Renal cortical epithelial cell (primary cell): ENCODE data around the gene PHAF1. TPM values are rescaled to one million over a fixed set of nuclear protein-coding genes. Genes with fewer than 3 reads are reported as not detected.

ENCODE experiments used
- DNase-seq: peaks from one replicate; pipeline ENCODE4 v3.0.0-alpha.2; 2011; ENCODE audit warnings: low read depth
- total RNA-seq: library from RNA; depleted of rRNA; stranded (reverse); fragments of >200 nt; gene quantifications from 2 replicates; pipeline ENCODE4 v1.2.3, GENCODE V29; 2014

Gene PHAF1
- total RNA-seq, 1 donor from 2014 or later: 25.5 TPM

DNA sequence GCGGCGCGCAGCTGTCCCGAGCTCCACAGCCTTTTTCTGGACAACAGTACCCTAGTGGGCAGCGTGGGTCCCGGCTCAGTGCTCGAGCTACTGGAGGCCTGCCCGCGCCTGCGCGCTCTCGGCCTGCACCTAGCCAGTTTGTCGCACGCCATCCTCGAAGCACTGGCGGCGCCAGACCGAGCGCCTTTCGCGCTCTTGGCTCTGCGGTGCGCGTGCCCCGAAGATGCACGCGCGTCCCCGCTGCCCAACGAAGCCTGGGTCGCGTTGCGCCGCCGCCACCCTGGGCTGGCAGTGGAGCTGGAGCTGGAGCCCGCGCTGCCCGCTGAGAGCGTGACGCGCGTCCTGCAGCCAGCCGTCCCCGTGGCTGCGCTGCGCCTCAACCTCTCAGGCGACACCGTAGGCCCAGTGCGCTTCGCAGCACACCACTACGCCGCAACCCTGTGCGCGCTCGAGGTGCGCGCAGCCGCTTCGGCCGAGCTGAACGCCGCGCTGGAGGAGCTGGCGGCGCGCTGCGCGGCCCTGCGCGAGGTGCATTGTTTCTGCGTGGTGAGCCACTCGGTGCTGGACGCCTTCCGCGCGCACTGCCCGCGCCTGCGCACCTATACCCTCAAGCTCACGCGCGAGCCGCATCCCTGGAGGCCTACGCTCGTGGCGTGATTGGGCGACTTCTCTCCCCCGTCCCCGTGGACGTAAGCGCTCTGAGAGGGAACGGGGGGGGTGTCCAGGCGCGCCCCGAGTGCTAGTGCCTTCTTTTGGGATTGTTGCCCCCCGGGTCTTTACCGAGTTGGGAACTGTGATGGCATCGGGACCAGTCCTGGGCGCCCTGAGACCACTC, 53.6 kb downstream of the PHAF1 start:
- DNase-seq: no peak

DNA sequence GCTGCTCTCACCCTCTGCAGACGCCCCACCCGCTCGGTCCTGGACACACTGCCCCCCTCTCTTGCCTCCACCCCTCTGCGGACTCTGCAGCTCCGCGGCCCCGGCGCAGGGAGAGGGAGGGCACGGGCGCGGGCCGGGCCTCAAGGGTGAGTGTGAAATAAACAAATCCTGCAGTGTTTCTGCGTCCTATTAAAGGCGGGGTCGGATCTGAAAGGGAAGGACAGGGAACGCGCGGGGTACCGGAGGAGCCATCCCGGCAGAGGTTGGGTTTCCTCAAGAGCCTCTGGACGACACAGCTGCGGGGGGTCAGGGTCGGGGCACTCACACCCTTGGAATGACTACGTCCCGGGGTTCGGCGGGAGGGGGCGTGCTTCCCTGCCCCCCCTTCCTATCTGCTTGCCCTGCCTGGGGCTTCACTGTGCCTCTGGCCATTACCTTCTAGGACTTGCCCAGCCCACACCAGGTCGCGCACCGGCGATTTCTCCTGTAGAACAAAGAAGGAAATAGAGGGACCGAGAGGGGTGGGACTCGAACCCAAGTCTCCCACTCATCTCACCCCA, 54.3 kb downstream of the PHAF1 start:
- DNase-seq: no peak

DNA sequence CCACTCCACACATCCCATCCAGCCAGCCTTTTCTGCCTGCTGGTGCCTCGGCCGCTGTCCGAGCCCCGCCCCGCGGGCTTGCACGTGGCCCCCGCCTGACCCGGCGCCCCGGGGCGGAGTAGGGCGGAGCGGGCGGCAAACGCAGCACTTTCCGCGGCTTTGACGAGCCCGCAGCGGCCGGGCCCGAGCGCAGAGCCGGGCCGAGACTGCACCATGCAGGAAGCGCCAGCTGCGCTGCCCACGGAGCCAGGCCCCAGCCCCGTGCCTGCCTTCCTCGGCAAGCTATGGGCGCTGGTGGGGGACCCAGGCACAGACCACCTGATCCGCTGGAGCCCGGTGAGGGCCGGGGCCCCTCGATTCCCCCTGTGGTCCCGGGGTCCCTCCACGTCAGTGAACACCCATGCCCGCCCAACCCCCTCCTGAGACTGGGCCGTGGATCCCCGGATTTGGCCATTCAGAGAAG, 54.9 kb downstream of the PHAF1 start, which contains the start of gene HSF4:
Gene HSF4 (plus strand): TSS at position 147 of the 463 bp plus-strand sequence. CDS start 67 bp downstream, at position 214.
- no peak for DNase-seq

DNA sequence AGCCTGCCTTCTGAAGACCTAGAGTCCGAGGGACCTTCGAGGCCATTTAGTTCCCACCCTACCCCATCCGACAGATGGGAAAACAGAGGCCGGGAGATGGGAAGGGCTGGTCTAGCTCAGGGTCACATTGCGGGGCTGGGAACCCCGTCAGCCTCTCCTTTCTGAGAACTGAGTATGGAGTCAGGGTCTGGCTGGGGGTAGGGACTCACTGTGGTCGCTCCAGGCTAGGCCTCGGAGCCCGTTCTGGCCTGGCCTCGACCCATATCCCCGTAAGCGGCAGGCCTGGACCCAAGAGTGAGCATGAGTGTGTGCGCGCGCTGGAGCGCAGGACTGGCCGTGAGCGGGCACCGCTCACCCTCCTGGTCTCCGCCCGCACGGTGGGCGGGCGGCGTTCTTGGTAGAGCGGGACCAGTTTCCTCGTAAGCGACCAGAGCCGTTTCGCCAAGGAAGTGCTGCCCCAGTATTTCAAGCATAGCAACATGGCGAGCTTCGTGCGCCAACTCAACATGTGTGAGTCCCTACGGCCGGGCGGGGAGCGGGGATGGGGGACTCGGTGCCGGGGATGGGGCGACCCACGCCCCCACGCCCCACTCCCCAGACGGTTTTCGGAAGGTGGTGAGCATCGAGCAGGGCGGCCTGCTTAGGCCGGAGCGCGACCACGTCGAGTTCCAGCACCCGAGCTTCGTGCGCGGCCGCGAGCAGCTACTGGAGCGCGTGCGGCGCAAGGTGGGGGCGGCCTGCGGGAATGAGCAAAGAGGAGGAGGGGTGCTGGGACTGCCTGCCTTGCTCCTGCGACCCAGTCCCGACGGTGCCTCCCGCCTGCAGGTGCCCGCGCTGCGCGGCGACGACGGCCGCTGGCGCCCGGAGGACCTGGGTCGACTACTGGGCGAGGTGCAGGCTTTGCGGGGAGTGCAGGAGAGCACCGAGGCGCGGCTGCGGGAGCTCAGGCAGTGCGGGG, 55.7 kb downstream of the PHAF1 start:
- DNase-seq: no peak

DNA sequence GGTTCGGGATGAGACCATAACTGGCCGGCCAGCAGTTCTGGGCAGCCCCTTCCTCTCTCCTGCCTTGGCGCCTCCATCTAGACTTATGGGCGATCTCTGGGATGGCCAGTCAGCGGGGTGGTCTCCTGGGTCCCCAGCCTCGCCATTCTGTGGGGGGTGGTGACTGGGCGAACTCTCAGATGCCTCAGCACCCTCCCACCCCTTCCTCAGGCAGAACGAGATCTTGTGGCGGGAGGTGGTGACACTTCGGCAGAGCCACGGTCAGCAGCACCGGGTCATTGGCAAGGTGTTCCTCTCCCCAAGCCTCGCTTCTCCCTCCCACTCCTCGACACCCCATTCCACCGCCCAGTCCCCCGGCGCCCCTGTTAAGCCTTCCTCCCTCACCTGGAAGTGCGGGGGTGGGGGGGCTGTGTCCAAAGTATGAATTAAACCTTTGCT, 56.4 kb downstream of the PHAF1 start:
- no peak for DNase-seq

DNA sequence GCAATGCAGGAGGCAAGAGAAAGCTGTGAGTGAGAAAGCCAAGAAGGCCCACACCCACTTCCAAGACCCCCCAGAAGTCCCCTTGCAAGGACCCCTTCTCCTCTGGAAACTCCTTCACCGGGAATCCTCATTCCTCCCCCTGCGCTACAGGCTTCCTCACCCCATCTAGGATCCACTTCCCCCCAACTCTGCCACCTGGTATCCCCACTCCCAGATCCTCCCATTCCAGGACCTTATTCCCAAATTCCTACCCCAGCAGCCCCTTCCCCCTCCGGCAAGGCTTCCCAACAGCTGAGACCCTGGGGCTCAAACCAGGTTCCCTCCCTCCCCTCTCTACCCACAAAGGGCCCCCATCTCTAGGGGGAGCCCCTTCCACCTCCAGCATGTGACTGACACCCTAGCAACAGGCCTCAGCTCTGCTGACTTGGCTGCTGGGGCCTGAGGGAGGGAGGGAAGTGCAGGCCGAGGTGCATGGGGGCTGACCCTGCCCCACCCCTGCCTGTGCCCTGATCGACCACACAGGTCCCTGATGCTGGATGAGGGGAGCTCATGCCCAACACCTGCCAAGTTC, 56.9 kb downstream of the PHAF1 start:
- no peak for DNase-seq

DNA sequence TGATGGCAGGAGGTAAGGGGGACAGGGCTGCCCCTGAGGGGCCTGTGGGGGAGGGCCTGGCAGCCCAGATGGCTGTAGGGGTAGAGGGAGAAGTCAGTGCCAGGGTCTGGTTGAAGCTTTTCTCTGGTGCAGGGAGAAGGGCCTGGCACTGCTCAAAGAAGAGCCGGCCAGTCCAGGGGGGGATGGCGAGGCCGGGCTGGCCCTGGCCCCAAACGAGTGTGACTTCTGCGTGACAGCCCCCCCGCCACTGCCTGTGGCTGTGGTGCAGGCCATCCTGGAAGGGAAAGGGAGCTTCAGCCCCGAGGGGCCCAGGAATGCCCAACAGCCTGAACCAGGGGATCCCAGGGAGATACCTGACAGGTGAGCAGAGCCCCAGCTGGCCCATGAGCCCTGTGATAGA, 57.8 kb downstream of the PHAF1 start:
- no peak for DNase-seq

DNA sequence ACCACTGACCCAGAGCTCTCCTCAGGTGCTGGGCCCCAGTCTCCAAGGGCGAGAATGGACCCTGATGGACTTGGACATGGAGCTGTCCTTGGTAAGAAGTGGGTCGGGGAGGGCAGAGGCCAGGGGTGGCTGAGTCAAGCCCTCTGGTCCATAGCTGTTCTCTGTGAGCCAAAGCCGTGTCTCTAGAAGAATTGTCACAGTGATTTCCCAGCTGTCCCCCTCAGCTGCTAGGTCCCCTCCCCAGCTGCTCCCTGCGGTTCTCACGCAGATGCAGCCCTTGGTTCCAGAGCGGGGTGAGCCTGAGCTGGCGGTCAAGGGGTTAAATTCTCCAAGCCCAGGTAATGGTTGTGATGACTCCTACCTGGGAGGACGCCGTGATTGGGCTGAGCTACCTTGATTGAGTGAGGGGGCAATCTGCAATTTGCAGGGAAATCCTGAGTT, 59.3 kb downstream of the PHAF1 start:
- DNase-seq: no peak

DNA sequence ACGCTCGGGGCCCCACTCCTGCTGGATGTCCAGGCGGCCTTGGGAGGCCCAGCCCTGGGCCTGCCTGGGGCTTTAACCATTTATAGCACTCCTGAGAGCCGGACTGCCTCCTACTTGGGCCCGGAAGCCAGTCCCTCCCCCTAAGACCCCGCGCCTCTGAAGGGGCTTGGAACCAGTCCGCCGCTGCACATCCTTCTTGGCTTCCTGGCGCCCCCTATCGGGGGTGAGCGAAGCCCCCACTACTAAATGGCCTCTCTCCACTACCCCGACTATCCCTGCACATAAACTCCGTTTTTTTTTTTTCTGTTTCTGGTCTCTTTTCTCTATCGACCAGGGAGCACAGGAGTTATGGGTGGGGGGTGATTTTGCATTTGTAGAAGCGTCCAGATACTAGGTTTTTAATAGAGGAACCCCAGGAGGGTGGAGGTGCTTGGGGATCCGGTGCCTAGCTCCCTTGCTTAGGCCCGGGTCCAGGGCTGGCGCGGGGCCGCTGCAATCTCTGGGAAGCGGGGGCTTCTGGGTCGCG, 60.0 kb downstream of the PHAF1 start:
- DNase-seq: no peak

DNA sequence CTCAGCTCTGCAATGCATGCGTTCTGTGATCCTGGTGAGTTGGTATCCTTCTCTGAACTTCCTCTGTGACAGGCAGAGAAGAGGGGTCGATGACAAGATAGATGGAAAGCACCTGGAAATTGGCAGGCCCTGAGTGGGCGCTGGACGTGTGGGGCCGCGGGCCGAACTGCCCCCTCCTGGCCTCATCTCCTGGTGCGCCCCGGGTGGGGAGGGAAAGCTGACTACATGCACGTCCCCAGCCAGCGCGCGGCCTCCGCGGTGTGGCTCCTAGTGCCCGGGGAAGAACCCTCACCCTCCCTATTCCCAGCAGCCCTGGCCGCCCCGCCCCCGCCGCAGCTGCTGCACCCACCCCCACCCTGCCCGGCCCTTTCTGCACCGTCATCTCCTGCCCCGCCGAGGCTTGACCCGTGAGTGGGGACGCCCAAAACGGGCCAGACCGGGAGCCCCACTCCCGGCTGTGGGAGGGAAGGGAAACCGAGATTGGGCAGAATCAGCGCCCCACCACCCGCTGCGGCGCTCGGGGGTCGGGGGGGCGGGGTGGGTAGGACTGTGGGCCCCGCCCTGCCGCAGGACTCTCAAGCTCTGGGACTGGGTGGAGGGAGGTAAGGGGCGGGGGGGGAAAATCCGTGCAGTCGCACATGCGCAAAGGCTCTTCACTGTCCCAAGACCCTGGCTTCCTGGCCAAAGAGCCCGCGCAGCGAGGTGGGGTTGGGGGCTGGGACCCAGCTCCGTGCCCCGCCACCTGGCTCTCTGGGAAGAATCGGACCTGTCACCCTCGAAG, 60.6 kb downstream of the PHAF1 start, which contains the start of gene NOL3:
Gene NOL3 (plus strand): TSS at position 371 of the 781 bp plus-strand sequence.
- peak; percentile 69 for DNase-seq

DNA sequence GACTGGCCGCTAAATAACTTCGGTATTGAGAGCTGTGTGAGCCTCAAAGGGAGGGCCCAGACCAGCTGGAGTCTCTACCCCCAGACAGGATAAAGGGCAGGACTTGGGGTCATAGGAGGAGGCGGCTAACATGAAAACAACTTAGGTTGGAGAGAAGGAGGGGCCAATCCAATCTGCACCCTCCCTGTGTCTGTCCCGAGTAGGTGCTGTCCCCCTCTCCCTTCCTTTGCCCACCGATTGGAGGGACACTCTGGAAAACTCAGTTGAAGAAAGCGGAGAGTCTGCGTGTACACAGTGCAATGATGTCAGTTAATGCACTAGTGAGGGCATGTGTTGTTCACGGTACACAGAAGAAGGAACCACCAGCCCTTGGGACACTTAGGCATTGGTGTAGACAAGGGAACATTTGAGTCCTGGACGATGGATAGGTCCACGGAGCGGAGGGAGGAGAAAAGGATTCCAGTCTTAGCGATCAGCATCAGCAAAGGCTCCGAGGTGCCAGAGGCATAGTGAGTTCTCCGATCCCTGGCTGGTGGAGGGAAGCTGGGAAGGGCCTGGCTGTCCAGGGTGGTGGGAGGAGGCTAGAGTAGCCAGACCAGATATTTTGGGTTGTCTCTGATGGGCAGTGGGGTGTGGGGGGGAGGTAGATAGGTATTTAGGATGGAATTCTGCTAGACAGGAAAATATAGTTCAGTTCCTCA, 61.4 kb downstream of the PHAF1 start:
- peak; percentile 27 for DNase-seq

DNA sequence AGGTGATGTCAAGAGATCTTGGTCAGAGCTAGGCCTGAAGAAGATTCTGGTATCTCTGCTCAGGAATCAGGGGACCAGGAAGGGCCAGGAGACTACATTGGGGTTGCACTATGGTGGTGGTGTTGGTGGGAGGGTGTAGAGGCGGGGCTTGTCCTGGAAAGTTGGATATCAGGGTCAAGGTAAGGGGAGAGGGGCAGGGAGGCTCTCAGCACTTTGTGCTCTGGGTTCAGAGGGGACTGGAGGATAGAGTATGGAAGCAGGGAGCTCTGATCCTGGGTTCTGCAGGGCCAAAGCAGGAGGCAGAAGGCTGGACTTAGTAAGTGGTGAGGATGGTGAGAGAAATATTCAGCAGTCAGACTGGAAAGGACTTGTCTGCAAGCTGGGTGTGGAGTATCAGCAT, 63.6 kb downstream of the PHAF1 start:
- peak; percentile 22 for DNase-seq

DNA sequence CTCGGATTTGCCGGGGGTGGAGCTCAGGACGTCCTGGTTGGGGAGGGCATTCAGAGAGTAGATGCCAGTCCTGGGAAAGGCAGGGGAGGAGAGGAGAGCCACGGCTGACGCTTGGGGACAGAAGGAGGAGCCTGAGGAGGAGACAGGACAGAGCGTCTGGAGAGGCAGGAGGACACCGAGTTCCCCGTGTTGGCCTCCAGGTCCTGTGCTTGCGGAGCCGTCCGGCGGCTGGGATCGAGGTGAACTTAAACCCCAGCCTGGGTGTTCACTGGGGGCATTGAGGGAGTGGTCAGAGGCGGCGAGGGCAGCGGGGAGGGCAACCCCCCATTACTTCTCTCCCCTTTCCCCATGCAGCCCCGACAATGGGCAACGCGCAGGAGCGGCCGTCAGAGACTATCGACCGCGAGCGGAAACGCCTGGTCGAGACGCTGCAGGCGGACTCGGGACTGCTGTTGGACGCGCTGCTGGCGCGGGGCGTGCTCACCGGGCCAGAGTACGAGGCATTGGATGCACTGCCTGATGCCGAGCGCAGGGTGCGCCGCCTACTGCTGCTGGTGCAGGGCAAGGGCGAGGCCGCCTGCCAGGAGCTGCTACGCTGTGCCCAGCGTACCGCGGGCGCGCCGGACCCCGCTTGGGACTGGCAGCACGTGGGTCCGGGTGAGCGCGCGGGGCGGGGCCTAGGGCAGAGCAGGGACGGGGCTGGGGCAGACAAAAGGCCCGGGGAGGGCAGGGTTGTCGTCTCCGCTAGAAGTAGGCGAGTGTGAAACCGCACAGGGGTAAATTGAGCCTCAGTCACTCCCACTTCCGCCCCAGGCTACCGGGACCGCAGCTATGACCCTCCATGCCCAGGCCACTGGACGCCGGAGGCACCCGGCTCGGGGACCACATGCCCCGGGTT, 64.3 kb downstream of the PHAF1 start:
- peak; percentile 76 for DNase-seq

DNA sequence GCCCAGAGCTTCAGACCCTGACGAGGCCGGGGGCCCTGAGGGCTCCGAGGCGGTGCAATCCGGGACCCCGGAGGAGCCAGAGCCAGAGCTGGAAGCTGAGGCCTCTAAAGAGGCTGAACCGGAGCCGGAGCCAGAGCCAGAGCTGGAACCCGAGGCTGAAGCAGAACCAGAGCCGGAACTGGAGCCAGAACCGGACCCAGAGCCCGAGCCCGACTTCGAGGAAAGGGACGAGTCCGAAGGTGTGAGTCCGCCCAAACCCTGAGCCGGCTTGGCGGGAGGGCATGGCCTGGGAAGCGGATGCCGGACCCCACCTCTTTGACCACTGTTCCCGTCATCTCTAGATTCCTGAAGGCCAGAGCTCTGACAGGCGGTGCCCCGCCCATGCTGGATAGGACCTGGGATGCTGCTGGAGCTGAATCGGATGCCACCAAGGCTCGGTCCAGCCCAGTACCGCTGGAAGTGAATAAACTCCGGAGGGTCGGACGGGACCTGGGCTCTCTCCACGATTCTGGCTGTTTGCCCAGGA, 65.0 kb downstream of the PHAF1 start:
- DNase-seq: no peak

DNA sequence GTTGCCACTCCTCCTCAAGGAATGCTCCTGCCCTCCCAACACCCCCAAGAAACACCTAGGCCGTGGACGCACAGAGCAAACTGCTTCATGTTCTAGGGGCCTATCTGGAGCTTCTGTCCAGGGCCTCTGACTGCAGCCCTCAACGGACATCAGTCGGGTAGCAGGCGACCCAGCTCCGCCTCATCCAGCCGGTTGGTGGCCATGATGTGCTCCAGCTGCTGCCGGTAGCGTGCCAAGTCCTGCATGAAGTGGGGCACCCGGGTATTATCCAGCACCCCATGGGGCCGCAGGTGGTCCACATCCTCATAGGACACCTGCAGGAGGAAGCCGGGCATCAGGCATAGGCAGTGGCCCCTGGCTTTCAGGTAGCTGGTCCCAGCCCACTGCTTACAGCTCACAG, 66.9 kb downstream of the PHAF1 start:
- no peak for DNase-seq

DNA sequence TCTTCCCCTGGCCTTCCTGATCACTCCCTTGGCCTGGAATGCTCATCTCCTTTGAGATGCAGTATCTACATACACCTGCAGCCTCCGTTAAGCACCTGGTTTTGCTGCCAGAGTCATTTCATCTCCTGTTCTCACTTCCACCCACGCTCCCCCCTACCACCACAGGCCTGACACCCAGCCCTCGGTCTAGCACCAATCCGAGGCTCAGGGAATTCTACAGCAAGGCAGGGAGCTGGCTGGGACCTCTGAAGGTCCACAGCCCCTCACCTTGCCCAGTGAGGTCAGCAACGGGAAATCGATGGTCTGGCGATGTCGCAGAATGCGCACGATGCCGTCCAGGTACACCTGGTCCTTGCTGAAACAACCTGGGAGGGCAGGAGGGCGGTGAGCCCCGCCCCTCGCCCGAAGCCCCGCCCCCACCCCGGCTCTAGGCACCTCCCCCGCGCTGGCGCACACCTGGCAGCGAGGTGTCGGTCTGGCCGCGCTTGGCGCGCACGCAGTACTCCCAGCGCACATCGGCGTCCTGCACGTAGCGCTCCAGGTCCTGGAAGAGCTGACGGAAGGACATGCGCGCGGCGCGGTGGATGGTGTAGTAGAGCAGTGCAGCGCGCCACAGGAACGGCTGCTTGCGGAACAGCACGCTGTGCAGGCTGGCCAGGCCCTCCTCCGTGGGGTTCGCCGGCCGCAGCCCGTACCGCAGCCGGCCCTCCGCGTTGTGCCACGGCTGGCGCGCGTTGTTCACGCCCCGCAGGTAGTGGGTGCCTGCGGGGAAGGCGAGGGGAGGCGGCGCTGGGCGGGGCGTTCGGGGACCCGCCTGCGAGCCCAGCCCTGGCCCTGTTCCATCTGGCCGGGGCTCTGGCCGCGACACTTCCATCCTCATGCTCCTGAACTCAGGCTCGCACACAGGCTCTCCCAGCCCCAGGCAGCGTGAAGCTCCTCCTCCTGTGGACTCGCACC, 68.3 kb downstream of the PHAF1 start:
- peak; percentile 23 for DNase-seq

DNA sequence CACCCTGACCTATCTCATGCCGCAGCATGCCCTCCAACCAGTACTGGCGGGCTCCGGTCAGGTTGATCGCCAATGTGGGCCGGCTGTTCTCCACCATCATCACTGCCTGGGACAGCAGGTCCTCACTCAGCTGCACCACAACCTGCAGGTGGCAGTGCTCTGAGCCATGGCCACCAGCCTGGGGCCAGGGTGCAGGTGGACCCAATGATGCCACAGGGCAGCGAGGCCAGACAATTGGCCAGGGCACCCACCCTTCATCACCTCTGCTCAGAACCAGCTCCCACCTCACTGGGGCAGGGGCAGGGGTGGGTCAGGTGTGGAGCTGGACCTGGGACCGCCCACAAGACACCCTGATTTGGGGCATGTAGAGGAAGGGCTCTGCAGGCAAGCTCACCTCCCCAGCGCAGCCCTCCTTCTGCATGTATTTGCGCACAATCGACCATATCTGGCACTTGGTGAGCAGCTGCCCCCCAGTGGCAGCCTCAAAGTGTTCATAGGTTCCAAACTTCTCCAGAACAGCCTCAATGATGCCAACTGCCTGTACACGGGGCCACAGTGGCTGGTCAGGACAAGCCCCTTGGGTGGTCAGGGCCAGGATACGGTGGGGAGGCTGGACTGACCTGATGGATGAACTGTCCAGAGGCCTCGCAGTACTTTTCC, 69.8 kb downstream of the PHAF1 start:
- no peak for DNase-seq
